Upper lobe of left lung (tissue), 4 donors: ENCODE data around the gene FAM53B.

Source experiments
- CTCF ChIP-seq, 6 experiments: fragments of 450-650 bp in 4 of 6; fragments of 200-600 bp in 2 of 6; sonication (generic) in 2 of 6; IDR thresholded peaks; one replicate each; pipeline ENCODE4 v1.5.1; 2016 to 2019; ENCODE audit warnings: antibody characterized with exemption in 6 of 6
- EP300 ChIP-seq, 4 donors: sonication (generic); formaldehyde crosslinking; IDR thresholded peaks; one replicate each; pipeline ENCODE4 v1.5.1; 2017; ENCODE audit warnings: antibody characterized with exemption in 4 of 4, control low read depth in 2 of 4

- TF ChIP-seq CTCF (IDR thresholded peaks at IDR 0.05) (no peak), EP300 (IDR thresholded peaks at IDR 0.05) (no peak)
These were observed 79.1 kb downstream of the FAM53B start for GRCh38 chr10:124665091-124665490.
